GM19438 (cell line): Measurements from ENCODE around the gene SPATA2.

Source experiments
- ATAC-seq: cut with Tn5 transposase; IDR thresholded peaks from one replicate; pipeline ENCODE4 v1.9.1; 2021; ENCODE audit warnings: low read depth; ENCODE audit not compliant: unreplicated experiment

The SPATA2 gene

GRCh38 chr20:49887251-49888211 is 27.8 kb downstream of the SPATA2 start:
- no peak for ATAC-seq

GRCh38 chr20:49886571-49887213 is 28.6 kb downstream of the SPATA2 start:
- ATAC-seq, result no peak

- ATAC-seq, result no peak
These were observed 29.6 kb downstream of the SPATA2 start for GRCh38 chr20:49885558-49886332.

GRCh38 chr20:49883246-49883802 is 32.0 kb downstream of the SPATA2 start:
- ATAC-seq, result no peak

- ATAC-seq, result no peak
These were observed 33.0 kb downstream of the SPATA2 start for GRCh38 chr20:49882171-49882970.

- no peak for ATAC-seq
These were observed 34.4 kb downstream of the SPATA2 start for GRCh38 chr20:49880724-49881445.

- no peak for ATAC-seq
These were observed 35.2 kb downstream of the SPATA2 start for GRCh38 chr20:49880177-49880576.

GRCh38 chr20:49878977-49879376 is 36.4 kb downstream of the SPATA2 start:
- ATAC-seq, result no peak

GRCh38 chr20:49877386-49877921 is 37.9 kb downstream of the SPATA2 start:
- no peak for ATAC-seq

- no peak for ATAC-seq
These were observed 40.6 kb downstream of the SPATA2 start for GRCh38 chr20:49874696-49875095.

GRCh38 chr20:49872056-49872455 is 43.3 kb downstream of the SPATA2 start:
- no peak for ATAC-seq

GRCh38 chr20:49871391-49871948 is 43.9 kb downstream of the SPATA2 start:
- no peak for ATAC-seq

- no peak for ATAC-seq
These were observed 45.1 kb downstream of the SPATA2 start for GRCh38 chr20:49870261-49870660.

- no peak for ATAC-seq
These were observed 46.4 kb downstream of the SPATA2 start for GRCh38 chr20:49868964-49869363.

GRCh38 chr20:49868538-49868937 is 46.8 kb downstream of the SPATA2 start:
- ATAC-seq, result no peak

- no peak for ATAC-seq
These were observed 47.7 kb downstream of the SPATA2 start for GRCh38 chr20:49867453-49868215.

- no peak for ATAC-seq
These were observed 49.3 kb downstream of the SPATA2 start for GRCh38 chr20:49866051-49866450.

GRCh38 chr20:49865559-49865958 is 49.8 kb downstream of the SPATA2 start:
- ATAC-seq, result no peak
